NCI-H510A treated with DMSO at 0.1 percent for 48 hours (cell line): ENCODE results near the gene SOAT1.
"Not testable (repeated sequence)": the region's sequence is repeated elsewhere in the genome, so short reads cannot be mapped to it uniquely, and the experiment has no call there.

ENCODE experiments used
- DNase-seq: peaks from one replicate; lab custom pipeline; 2025; lab: John Stamatoyannopoulos, UW

Gene SOAT1

DNA sequence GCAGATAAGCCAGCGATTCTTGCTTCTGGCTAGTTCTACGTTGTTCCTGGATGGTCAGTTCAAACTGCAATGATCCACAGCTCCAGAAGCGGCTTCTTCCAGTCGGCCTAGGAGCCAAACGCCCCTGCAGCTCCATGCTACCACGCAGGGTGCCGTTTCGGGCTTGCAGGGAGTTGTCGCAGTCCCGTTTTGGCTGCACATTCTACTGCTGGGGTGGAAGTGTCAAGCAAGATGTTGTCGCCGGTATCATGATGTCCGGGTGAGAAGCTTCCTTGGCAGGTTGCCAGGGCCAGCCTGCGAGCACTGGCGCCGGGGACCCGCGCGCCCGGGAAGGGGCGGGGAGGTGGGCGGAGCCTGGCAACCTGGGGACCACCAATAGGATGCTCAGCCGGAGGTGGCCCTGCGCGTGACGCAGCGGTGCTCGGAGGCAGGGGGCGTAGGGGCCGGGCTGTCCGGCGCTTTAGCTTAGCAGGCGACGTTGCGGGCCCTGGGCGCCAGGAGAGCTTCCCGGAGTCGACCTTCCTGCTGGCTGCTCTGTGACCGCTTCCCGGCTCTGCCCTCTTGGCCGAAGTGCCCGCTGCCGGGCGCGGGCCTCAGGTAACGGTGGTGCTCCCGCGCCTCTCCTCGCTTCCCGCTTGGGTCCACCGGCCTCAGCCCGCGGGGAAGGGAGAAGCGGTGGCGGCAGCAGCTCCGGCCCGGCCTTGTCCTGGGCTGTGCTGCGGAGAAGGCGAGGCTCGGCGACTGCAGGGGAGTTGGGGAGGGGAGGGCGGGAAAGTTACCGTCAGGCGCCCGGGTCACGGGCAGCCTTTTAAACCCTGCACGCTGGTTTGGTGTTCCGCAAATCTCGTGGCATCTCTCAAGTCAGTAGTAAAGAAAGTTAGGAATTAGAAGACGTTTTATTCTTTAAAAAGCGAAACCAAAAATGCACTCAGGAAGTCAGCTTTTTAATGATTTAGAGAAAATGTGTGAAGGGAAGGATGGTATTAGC, at the start of gene SOAT1:
Gene SOAT1 (plus strand): TSS at position 458 of the 988 bp plus-strand sequence. CDS start 8,888 bp downstream, outside the sequence.
- peak; percentile 84 for DNase-seq

DNA sequence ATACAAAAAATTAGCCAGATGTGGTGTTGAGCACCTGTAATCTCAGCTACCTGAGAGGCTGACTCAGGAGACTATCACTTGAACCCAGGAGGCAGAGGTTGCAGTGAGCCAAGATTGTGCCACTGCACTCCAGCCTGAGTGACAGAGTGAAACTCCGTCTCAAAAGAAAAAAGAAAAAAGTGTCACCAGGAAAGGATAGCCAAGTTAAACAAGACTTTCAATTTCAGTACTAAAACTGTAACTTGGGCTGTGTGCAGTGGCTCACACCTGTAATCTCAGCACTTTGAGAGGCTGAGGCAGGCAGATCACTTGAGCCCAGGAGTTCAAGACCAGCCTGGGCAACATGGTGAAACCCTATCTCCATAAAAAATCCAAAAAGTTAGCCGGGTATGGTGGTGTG, 48.2 kb upstream of the SOAT1 start:
- DNase-seq = not testable (repeated sequence)

DNA sequence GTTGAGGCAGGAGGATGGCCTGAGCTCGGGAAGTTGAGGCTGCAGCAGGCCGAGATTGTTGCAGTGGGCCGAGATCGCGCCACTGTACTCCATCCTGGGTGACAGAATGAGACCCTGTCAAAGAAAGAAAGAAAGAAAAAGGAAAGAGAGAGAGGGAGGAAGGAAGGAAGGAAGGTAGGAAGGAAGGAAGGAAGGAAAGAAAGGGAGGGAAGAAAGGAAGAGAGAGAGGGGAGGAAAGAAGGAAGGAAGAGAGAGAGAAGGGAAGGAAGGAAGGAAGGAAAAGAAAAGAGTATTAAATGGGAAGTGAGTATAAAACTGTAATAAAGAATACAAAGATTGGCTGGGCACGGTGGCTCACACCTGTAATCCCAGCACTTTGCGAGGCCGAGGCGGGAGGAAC, 45.7 kb upstream of the SOAT1 start:
- DNase-seq = no peak

DNA sequence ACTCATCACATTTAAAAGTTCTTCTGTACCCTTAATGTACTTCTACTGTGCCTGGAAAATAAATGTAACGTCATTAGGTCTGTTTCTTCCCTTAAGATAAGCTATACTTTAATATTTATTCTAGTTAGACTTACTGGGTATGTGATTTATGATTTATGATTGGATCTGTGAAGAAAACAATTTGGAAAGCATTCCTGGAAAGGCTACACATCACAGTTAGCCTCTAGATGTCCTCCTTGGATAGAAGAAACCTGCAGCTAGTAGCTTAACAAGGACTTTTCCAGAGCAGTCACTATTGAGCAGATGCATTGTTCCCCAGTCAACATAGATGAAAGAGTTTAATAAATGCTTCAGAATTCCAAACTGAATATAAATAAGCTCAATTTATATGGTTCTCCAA, 41.9 kb upstream of the SOAT1 start:
- no peak for DNase-seq

DNA sequence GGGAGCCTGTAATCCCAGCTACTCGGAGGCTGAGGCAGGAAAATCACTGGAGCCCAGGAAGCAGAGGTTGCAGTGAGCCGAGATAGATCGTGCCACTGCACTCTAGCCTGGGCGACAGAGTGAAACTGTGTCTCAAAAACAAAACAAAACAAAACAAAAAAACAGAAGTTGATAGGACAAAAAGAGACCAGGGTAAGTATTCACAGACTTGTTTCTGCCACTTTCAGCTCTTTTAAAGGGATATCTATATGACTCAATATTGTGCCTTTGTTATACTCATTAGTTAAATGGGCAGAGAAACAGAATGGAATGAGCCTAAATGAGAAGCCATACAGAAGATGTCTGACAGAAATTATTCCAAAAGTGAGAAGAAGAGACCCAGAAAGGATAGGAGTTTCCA, 41.0 kb upstream of the SOAT1 start:
- DNase-seq = no peak

DNA sequence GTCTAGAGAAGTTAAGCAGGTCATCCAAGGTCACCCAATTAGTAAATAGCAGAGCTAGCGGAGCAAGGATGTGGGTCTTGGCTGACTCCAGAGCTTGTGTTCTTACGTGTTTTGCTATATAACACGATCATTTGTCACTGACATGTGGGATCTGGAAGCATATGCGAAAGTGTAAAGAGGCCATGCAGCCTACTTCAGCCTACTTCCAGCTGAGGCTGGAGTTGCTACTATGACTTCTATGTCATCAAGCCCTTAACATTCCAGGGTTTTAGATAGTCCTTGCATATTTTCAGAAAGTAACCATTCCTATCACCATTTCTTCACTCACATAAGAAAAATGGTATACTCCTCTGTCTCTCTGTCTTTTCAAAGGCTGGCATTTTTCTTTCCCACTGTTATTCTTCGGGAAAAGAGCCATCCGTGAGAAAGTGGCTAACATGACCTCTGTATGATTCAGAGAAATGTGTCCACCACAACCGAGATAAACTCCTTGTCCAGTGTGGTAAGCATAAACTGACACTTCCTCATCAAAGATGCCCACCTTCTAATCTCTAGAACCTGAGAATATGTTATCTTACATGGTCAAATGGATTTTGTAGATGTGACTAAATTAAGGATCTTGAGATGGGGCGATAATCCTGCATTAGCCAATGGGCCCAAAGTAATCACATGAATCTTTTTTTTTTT, 40.2 kb upstream of the SOAT1 start:
- no peak for DNase-seq

DNA sequence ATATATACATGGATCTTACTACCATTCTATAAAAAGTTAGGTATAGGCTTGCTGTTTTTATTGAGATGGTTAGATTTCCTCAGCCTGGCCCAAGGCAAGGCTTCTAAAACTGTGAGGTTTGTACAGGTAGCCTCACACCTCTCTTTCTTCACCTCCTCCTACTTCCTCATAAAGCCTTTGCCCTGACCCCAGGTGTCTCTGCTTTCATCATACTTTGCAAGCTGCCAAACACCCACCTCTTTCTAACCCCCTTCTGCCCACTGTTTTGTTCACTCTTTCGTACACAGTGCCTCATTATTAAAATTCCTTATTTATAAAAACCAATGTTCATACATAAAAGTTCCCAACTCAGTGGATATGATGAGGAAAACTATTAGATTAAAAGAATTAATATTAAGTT, 31.4 kb upstream of the SOAT1 start:
- no peak for DNase-seq

DNA sequence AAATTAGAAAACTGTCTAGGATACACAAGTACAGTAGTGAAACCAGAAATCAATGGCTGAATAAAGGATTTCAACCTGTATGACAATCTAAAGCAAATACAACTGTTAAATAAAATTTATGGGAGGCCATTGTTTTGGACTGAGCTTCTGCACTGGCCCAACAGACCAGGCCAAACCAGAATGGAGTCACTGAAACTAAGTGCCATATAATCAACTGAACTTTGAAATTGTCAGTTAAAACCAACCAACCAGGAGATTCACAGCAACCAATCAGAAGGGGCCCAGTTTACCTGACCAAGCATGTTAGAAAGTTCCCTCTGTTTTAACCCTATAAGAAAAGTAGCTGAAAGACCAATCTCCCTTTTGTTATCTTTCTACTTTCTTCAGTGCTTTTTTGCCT, 30.5 kb upstream of the SOAT1 start:
- DNase-seq = no peak

DNA sequence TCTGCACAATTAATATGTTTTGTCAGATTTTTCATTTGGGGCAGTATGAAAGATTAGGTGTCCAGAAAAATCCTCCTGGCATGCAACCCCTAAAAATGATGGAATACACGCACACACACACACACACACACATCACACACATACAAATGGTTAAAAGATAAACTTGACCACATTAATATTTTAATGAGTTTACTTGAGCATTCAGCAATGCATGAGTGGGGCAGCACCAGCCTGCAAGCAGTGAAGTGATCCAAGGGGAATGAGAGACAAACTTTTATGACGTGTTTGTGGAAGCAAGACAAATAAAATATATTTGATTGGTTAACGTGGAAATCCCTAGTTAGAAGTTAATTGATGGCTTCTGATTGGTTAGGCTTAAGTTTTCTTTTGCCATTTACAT, 29.1 kb upstream of the SOAT1 start:
- no peak for DNase-seq

DNA sequence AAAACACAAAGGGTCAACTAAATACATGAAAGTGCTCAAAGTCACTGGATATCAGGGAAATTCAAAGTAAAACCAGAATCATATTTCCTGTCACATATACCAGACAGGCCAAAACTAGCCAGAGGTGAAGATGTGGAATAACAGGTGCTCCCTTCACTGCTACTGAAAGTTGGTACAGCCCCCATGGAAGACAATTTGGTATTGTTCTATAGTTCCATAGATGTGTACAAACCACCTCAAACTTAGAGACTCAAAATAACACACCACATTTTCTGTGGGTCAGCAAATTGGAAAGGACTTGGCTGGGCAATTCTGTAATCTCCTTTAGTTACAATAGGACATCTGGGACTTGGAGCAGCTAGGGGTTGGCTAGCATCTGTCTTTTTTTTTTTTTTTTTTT, 24.5 kb upstream of the SOAT1 start:
- no peak for DNase-seq

DNA sequence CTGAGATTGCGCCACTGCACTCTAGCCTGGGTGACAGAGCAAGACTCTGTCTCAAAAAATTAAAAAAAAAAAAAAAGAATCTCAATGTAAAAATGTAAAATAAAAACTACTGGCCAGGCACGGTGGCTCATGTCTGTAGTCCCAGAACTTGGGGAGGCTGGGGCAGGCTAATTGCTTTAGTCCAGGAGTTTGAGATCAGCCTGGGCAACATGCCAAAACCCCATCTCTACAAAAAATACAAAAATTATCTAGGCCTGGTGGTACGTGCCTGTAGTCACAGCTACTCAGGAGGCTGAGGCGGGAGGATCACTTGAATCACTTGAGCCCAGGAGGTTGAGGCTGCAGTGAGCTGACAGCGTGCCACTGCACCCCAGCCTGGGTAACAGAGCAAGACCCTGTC, 19.2 kb upstream of the SOAT1 start:
- DNase-seq = not testable (repeated sequence)

DNA sequence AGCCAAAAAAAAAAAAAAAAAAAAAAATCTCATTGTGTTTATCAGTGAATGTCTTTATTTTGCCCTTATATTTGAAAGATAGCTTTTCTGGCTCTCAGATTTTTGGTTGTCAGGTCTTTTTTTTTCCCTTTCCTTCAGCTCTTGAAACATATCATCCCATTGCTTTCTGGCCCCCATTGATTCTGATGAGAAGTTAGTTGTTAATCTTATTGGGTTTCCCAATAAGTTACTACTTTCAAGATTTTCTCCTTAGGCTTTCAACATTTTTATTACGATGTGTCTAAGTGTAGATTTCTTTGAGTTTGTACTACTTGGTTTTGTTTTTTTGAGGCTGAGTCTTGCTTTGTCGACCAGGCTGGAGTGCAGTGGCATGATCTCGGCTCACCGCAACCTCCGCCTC, 14.7 kb upstream of the SOAT1 start:
- DNase-seq = no peak

DNA sequence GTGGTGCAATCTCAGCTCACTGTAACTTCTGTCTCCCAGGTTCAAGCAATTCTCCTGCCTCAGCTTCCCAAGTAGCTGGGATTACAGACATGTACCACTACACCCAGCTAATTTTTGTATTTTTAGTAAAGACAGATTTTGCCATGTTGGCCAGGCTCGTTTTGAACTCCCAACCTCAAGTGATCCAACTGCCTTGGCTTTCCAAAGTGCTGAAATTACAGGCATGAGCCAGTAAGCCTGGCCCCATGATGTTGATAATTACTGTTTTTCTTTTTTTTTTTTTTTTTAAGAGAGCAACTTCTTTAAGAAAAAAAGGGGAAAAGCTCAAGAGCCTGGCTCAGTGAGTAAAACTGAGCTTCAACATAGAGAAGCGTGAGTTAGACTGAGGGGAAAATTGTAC, 9.6 kb upstream of the SOAT1 start:
- DNase-seq = no peak

DNA sequence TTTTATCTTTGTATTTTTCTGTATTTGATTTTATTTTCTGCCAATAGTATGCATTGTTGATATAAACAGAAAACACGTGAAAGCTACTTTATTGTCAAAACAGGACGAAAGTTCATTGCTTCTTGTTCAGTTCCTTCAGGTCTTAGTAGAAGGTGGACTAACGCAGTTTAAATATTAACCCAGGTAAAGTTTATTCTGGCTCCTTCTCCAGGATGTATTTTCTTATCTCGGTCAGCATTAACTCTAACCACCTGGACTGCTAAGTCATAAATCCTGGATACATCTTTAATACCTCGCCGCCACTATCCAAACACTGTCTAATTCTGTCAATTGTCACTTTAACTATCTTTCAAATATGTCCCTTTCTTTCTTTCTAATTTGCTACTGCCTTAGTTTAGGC, 5.7 kb upstream of the SOAT1 start:
- DNase-seq = no peak

DNA sequence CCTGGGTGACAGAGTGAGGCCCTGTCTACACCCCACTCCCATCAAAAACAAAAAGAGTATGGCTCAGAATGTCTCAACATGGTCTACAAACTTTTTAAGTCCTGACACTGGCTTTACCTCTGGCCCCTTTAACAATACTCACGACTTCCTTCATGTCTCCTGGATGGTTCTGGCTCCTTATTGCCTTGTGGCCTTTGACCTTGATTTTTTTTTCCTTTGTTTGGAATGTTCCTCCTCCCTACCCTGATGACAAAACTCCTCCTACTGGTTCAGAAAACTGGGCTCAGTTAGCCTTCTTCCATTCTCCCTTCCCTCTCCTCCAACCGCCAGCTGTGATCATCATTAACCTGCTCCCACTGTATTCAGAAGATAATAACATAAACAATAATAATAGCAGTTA, 4.6 kb upstream of the SOAT1 start:
- no peak for DNase-seq

DNA sequence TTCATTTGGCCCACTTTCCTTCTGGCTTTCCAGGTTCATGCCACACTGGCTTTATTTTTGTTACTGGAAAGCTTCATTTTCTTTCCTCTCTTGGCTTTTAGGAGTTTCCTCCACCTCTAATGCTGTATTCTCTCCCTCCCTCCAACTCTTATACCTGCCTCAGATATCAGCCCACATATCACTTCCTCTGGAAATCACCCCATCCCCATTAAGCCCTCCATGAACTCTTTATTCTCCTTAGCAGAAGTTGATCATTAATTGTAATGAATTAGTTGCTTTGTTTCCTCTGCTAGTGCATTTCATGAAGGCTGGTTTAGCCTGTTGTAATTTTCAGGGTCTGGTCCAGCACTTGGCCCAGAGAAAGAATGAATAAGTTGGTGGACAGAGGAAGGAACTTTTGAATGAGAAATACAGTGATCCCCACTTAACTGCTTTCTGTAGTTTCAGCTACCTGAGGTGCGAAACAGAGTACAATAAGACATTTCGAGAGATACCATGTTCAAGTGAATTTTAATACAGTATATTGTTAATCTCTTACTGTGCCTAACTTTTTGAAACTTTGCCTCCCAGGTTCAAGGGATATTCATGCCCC, 1.7 kb downstream of the SOAT1 start:
- DNase-seq = no peak

DNA sequence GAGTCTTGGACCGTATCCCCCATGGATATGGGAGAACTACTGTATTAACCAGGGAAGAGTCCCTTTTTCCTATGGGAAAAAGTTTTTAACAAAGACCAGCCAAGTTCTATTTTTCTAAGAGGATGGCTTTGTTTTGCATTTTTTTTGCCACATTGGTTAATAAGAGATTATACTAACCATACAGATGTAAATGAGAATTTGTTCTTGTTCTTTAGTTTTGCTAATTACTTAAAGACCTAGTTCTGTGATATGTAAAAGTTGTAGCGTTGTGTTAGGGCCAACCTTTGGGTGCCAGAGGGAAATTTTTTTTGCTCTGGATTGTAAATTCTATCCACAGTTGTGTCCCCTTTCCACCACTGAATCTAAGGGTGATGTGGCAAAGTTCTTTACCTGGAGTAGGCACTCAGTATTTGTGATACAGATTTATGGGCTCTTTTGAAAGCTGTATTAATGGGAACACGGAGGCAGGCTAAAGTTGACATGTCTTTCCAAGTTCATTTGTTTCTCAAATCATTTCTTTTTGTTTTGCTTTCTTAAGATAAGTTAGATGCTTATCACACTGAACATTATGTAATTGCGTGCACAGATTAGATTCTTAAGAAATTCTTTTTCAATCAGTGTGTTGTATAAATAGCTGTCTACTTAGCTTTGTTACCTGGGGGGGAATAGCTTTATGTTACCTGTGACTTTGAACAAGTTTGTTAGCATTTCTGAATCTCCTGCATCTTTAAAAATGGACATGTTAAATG, 2.9 kb downstream of the SOAT1 start:
- no peak for DNase-seq

DNA sequence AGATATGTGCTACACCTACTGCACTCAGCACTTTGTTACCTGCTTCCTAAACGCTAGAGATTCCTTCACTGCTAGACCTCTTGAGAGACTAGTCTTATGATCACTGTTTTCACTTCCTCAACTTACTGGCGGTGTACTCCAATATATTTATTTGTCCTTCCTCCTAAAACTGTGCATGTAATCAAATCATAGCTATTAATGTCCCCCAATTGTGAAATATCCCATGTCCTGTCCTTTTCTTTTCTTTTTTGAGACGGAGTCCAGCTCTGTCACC, 3.4 kb downstream of the SOAT1 start:
- DNase-seq = no peak

DNA sequence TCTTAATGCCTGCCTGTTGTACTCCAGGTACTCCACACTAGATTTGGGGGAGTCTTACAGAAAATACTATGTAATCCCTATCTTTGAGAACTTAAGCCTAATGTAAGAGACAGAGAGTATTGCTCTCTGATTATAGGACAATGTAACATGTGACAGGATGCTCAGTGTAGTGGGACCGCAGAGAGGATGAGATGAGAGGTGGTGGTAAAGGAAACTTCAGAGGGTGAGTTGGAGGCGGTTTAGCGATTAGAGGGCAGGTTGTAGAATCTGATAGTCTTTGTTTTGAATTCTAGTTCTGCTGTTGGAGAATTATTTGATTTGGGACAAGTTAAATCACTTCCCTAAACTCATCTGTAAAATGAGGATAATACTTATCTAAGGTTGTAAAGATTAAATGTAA, 5.4 kb downstream of the SOAT1 start:
- no peak for DNase-seq

DNA sequence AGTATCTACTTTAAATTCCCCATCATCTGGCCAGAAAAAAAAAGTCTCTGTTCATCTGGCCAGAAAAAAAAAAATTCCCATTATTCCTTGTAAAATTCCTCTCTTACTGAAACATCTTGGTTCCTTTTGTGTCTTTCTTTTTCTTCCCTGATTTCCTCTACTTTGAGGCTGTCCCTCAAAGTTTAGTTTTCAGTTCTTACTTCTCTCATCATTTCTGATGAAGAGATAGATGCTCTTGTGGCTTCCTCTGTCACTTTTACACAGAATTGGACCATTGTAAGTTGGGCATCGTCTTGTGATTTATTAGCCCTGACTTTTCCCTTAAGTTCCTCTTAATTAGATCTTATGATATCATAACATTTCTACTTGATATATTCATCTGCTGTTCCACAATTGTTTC, 6.5 kb downstream of the SOAT1 start:
- no peak for DNase-seq

DNA sequence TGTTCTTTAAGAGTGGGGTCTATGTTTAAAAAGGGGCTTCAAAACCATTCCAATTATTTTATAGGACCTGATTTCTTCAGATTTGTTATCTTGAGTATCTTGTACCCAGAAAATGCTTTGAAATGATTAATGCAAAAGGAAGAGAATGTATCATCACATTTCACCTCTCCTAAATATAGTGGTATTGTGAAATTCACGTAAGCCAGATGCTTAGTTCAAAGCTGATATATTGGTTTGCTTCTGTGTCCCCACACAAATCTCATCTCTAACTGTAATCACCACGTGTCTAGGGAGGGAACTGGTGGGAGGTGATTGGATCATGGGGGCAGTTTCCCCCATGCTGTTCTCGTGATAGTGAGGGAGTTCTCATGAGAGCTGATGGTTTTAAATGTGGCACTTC, 8.5 kb downstream of the SOAT1 start:
- DNase-seq = no peak

DNA sequence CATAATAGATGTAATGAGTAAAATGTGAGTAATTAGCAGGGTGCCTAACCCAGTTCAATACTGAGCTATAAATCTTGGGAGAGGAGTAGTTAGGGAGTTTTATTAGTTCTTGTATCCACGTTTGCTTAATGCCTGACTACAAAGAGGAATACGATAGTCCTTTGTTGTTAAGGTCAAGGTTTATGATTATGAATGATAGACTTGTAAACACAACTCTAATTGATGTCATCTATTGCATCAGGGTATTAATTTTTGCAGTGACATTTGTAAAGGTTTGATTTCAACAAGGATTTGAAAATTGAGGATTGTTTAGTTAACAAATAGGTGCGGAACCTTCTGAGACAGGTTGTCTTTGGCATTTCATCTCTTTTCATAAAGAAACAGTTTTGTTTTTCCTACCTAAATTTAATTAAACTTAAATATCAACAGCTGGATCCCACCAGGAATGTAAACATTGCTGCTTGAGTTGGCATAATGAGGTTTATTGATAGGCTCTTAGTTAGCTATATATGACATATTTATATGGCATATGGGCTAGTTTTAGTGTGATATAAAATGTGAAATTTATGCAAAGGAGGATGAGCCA, 9.7 kb downstream of the SOAT1 start:
- DNase-seq = no peak
